Stimulated activated CD4-positive, alpha-beta T cell treated with anti-CD3 and anti-CD28 coated beads, Interleukin-1b, Interleukin-23, amount 100 ng/mL, for 4 hours (primary cell): ENCODE measurements around the gene KMO.

ENCODE experiments used
- DNase-seq, 2 donors: peaks; one replicate each; pipeline ENCODE4 v3.0.0-alpha.2; 2020; ENCODE audit warnings: low read depth in 2 of 2

Gene KMO

DNA sequence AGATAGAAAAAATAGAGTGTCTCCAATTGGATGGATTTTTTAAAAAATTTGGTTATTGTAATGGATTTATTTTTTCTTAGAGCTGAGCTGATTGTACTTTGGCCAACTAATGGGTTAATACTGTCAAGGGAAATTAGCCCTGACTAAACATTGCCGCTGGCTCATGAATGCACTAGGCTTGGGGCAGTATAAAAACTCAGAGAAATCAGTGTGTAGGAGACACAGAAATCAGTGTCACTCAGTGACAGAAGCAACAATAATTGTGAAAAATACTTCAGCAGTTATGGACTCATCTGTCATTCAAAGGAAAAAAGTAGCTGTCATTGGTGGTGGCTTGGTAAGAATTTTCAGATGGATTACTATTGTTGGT lies at the start of gene KMO:
Gene KMO (plus strand): TSS at position 217 of the 370 bp plus-strand sequence. CDS start 67 bp downstream, at position 284.
- no peak for DNase-seq

DNA sequence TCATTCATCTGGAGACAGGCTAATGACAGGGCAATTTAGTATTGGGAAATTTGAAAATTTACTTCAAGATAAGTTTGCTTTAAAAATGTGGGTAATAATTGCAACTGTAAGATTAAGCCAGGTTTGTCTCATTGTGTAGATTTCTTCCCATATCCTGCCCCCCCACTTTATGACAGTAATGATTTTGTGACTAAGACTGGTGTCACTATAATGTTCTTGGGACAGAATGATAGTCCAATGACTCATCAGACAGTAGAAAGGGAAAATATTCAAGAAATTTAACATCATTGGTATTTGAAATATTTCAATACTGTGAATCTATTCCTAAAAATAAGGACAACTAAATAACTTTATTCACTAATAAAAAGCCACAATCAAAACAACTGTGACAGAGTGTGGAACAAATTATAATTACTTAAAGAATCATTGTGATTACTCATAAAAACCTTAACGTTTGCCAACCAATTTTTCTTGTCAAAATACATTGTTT lies 49.4 kb upstream of the KMO start:
- DNase-seq: no peak

DNA sequence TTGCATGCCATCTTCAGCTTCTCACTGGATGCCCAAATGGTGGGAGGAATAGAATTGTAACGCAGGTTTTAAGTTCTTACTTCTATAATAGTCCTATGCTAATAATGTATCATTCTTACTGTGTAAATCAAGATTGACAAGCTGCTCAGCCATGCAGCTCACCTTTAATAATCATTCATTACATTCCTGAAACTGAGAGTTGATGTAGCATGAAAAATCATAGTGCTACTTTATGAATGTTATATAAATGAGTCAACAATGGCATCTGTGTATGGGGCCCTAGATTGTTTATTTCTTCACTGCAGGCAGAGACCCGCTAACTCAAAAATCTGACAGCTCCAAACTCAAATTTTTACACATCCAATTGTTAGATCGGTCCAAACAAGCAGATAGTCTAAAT lies 47.0 kb upstream of the KMO start:
- no peak for DNase-seq

DNA sequence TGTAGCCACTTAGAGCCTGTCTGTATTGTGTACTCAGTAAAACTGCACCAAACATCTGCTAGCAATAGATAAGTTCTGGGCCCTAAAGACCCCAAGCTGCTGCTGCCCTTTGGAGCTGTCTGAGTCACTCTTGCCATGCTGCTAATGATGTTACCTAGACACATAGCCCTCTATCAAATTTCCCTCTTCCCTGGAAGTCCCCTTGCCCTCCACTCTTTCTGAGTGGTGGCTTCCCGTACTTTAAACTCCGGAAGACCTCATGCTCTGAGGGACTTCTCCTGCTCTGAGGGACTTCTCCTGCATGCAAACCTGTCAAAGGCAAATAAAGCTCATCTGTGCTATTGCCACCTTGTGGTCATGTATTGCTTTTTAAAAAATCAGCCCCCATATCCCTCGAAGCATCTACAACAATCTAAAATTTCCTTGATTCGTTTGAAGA lies 46.6 kb upstream of the KMO start:
- DNase-seq: no peak

DNA sequence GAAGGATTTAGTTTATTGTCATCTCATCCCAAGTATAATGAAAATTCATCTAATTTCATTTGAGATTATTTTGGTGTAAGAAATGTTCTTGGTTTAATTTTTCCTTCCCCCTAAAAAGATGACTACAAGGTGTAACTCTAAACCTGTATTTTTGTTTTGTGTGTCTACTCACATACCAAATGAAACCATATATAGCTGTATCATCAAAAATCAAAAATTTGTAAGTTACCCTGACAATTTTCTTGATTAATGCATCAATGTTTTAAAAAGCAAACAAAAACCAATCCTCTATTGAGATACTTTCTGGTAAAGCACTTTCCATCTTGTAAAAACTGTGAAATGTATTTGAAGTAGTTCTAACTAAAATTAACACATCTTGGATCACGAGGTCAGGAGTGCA lies 43.4 kb upstream of the KMO start:
- no peak for DNase-seq

DNA sequence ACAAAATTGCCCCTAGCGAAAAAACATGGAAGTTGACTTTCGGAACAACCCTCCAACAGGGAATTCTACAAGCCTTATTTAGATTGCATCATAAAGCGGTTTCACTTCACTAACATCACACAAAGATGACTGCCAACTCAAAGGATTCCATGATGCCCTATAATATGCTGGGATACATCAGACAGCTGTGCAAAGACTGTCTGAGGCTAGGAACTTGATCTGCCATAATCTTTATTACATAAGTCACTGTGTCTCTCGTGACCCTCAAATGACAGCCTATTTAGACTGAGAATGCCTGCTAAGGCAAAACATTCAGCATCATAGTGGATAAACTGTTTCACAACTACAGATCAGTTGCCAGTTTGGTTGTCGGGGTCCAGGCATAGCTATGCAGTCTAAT lies 36.4 kb upstream of the KMO start:
- DNase-seq: no peak

DNA sequence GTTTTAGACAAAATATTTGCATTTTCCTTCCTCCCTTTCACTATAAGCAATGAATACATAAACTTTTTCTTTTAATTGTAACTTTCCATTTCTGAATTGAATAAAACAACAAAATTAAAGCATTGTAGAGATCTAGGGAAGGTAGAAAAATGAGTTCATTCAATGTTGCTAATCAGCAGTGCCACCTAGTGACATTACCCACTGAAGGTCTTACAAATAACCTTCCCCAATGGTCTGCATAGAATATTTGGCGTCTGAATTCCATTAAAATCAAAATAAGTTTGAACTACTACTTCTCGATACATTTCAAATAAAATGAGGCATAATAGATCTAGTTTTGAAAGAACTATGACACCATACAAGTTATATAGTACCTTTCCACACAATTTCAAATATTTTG lies 32.3 kb upstream of the KMO start:
- DNase-seq: no peak

DNA sequence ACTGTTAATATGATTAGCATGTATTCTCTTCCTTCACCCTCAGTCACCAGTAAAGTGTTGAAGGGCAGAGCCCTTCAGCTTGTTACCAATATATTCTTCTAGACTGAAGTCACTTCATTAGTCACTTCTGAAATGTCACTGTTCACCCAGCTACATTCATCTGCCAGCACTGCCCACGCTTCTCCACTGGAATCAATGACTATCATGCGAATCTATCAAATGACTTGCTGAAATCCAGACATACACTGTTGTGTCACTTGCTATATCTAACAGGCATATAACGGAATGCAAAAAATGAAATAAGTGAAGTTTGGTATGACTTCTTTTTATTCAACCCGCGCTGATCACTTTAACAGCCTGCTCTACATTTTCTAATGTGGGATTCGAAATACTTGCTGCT lies 28.7 kb upstream of the KMO start:
- DNase-seq: no peak

DNA sequence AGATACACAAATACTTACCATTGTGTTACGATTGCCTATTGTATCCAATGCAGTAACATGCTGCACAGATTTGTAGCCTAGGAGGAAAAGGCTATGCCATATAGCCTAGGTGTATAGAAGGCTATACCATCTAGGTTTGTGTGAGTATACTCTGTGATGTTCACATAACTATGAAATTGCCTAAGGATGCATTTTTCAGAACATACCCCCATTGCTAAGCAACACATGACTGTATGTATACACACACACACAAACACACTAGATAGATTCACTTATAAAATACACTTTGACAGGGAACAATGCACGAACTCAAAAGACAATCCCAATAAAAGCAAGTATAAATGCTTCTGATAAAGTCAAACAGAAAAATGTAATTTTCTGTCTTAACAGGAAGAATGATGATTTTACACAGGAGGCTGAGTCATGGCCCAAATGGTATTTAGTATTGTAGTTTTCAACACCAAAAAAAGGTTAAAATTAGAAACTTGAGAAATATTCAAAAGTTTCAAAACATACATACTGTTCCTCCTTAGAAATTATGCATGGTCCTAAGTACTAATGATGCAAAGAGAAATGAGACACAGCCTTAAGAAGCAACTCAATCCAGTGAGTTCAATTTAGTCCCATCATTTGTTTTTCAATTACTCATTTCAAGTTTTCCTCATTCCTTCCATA lies 24.9 kb upstream of the KMO start:
- no peak for DNase-seq

DNA sequence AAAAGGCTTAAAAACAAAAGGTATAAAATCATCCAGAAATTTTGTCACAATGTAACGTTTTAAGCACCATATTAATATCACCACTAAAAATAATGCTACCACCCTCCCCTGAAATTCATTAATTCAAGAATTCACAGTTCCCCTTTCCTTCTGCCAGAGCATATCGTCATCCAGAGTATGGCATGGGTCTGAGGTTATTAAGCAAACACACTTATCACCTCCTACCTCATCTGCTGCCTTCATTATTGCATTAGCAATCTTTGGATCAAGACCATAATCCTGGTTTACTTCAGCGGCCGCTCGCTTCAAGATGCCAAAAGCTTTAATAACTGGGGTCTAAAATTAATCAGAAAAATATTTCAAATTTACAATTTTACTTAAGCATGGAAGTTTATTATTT lies 18.8 kb upstream of the KMO start:
- no peak for DNase-seq

DNA sequence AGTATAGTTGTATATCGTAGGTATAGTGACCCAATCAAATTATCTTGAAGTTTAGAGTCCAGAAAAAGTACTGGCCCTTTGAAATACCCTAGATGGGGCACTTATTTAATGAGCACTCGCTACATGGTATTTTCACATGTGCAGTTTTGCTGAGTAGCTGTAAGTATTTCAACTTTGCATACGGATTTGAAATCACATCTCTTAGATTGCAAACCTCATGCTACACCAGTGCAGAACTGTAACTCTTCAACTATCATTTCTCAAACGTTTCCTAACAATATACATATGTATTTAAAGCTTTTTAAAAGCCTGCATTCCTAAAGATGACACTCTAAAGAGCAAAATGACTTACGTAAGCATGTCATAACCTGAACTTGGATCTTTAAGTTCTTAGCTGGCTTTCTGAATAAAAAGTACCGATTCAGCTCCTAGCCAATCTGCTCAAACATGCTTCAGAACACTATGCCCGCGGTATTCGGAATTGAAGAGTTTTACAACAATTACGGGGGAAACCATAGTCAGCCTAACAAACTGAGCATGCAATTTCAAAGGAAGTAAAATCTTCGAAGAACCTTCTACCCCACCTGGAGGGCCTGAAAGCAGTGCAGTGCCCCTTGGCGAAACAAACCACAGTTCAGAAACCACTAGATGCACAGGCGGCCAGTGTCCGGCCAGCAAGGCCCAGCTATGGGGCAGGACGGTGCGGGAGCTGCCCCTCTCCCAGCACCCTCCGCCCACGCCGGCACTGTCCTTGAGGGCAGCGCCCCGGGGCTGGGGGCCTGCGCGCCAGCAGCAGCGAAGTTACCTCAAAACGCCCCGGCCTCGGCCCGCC lies 13.5 kb upstream of the KMO start:
- peak; percentile 8 to 18 for DNase-seq

DNA sequence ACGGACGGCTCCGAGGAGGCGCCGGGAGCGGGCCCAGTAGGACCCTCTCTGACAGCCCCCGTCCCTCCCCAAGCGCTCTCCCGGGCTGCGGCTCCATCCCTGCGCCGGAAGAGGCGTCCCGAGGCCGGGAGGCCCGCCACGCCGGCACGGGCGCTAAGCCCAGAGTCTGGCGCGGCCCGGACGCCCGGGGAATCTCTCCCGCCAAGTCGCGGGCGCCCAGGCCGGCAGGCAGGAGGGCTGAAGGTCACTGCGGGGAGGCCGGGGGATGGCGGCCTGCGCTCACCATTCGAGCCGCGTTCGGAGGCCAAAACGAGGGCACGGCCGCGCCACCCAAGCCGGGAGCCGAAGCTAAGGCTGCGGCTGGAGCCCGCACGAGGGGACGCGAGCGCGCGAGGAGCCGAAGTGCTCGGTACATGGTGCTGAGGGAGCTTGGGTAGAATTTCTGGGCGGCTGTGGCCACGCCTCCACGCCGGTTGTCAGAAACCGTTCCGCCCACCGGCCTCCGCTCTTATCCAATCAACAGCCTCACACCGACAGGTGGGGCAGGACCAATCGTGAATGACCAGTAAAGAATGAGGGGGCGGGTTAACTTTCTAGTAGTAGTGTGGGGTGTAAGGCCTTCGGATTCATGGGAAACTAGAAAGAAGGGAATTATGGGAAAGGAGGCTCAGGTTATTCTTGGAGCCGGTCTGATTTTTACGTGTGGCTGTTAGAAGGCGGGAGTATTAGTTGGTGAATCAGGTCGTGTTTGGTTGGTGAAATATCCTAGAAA lies 12.7 kb upstream of the KMO start, which contains the start of gene FH:
Gene FH (minus strand): TSS at position 448 of the 772 bp plus-strand sequence. CDS start 33 bp downstream, at position 415.
- DNase-seq: peak; percentile 85 to 89

DNA sequence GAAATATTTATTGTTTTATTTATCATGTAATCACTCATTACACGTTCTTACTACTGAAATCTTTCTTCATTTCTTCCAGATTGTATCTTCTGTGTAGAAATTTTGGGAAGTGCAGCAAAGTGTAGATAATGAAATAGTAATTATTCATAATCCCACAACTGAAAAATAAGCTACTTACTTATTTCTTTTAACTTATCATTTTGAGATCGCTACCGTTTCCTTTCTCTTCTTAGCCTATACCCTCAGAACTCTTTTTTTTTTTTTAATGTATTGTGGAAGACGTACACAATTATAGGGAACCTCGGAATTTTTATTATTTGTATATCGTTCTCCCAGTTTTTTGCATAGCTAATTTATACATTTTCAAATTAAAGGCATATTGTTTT lies 12.1 kb upstream of the KMO start:
- DNase-seq: no peak

DNA sequence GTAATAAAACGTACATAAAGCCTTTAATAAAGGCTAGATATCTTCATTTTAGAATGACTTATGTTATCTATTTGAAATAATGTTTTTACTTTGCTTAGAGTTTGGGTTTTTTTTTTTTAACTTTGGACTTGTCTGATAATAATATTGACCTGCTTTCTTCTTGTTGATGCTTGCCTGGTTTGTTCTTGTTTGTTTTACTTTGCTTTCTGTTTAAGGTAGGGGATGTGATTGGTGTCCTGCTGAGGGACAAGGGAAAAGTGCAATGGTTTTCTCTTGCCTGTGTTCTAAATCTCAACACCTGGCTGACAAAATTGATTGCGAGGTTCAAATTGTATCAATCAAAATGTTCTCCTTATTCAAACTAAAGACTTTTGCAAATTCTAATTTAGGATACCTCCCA lies 10.5 kb upstream of the KMO start:
- DNase-seq: no peak

DNA sequence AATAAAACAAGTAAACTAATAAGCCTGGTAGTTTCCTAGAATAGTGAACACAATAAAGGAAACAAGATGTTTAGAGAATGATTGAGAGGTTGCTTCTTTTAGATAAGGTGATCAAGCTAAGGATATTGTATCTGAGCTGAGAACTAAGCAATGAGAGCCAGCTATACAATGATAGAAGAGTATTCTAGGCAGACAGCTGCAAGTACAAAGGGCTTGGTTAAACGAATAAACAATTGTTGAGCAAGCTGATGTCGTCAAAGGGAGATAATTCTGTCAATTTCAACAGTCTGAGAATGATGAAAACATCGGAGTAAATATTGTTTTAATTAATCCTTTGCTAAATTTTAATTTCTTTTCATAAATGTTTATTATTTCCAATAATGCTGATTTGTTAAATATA lies 7.2 kb upstream of the KMO start:
- DNase-seq: no peak

DNA sequence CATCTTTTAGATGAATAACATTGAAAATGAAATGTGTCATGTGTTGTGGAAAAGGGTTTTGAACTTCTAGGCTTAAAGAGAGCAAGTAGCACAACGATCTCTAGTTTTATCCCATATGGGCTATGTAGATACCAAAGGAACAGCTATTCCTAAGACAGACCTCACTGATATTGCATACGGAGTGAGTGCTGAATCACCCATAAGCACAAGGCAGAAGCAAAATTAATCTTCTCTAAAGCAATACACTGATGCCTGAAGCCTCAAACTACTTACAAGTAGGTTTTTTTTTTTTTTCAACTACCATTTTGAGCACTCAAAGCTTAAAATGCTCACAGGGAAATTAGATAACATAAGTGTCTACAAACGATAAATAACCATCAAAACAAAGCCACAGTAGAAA lies 5.0 kb upstream of the KMO start:
- no peak for DNase-seq

DNA sequence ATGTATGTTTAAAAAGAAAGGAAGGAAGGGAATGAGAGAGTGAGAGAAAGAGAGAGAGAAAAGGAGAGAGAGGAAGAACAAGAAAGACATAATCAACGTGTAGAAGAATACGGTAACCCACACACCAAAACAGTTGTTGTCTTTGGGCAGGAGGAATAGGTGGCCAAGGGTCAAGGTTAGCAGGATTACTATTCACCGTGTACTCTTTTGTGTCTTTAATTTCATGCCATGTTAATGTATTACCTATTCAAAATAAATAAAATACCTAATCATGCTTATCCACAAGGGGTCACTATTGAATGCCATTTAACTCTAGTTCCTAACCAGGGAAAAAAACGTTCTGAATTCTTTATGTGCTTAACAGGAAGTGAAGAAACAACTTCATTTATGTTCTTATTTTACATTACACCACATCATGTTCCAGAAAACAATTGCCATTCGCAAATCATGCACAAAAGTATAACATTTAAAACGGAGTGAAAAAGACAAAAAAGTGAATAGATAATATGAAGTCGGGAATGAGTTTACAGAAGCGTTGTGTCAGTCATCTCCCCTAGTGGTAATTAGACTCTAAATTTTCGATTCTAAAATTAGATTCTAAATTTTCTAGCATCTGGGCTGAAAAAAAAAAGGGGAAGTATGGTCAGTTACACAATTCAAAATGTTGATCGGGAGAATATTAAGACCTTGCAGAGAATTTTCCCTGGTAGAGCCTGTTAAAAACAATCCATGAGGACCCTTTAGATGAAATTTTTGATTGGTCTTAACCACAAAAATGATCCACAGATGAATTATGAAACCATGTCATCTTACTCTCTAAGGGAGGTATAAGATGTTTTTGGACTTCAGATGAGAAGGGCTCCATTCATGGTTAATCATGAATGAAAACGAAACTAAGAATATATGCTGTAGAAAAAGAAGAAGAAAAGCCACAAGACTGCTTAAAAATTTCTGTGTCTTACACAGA lies 700 bp upstream of the KMO start:
- no peak for DNase-seq

DNA sequence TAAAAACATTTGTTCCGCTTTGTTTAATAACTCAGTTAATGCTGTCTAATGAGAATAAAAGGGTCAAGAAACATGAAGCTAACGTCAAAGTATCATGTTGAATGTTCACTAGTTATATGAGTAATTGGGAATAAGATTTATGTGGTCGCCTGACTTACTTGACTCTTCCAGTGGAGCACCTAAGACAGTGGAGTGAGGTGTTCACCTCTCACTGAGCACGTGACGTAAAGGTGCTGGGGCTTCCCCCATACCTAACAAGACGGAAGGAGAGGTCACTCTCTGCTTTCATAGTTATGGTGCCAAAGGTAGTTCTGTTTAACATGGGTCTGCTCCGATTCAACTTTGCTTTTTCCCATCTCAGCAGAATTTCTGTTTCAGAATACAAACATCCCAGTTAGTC lies 686 bp downstream of the KMO start:
- no peak for DNase-seq

DNA sequence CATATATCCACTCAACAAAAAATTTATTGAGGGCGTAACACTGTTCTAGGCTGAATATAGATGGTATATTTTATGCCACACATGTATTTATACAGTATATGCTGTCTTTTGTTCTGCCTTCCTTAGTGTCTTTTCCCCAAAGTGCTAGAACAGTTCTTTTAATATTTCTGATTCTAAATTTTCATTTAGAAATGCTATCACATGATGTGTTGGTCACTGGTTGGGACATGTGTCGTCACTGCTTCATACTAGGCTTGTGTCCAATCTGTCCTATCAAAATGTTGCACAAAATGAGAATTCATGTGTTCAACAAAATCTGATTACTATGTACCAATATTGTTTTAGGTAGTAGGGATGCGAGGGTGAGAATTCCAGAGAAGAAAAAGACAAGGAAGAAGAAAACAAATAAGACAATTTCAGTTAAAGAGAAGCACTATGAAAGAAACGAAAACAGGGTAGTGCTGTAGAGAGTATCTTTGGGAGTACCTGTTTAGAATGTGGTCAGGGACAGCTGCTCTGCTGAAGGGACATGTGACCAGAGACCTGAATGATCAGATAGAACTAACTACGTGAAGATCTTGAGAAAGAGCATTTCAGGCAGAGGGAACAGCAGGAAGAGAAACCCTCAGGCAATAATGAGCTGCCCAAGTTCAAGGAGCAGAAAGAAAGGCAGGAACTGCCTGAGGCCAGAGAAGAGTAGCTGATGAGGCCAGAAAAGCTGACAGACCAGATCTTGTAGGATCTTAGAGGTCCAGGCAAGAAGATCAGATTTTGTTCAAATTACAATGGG lies 1.3 kb downstream of the KMO start:
- no peak for DNase-seq

DNA sequence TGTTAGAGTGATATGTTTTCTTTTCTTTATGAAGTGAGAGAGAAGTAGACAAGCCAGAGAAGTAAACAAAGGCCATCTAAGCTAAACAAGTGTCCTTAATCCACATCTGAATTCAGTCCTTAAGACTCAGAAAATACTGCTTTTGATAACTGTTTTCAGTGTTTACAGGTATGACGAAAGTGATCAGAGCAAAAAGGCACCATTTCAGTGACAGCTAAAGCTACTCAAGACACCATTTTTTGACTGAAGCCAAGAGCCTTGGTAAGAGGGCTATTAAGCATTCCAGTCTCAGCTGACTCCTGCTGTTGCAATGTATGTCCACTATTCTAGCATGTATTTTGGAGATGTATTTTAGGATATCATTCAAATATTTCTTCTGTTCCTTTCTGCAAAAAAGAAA lies 4.1 kb downstream of the KMO start:
- no peak for DNase-seq
